NCI-H460 (cell line): ENCODE measurements around the gene KCND3. TPM values are rescaled to one million over a fixed set of nuclear protein-coding genes. Genes with fewer than 3 reads are reported as not detected.

Experiments used
- DNase-seq: peaks from one replicate; pipeline ENCODE4 v3.0.0-alpha.2; 2016; ENCODE audit warnings: low read depth; ENCODE audit errors: extremely low read depth
- polyA plus RNA-seq: library from polyadenylated mRNA; depleted of rRNA; stranded (reverse); fragments of >200 nt; gene quantifications from 2 replicates; pipeline ENCODE4 v1.2.3, GENCODE V29; 2014; cell fraction: nucleus; rRNA removed
- total RNA-seq: library from RNA; depleted of rRNA; stranded (reverse); fragments of >200 nt; shearing (Covaris generic); gene quantifications from 2 replicates; pipeline ENCODE4 v1.2.3, GENCODE V29; 2014; rRNA removed

The KCND3 gene
- total RNA-seq = 0.09 and 0.10 TPM in 2 replicates
- 0.04 TPM in 1 of 2 replicates, not detected in the other for polyA plus RNA-seq

GRCh38 chr1:111989531-111990025 lies at the start of gene KCND3:
TSS of gene KCND3 (minus strand) at chr1:111989668.
- DNase-seq = no peak

- DNase-seq = no peak
These were observed 44.8 kb upstream of the KCND3 start for GRCh38 chr1:112034277-112034676.

GRCh38 chr1:112033439-112034120 lies 44.1 kb upstream of the KCND3 start:
- DNase-seq = no peak

- no peak for DNase-seq
These were observed 40.7 kb upstream of the KCND3 start for GRCh38 chr1:112030157-112030556.

- no peak for DNase-seq
These were observed 38.2 kb upstream of the KCND3 start for GRCh38 chr1:112027696-112028095.

- DNase-seq = no peak
These were observed 37.0 kb upstream of the KCND3 start for GRCh38 chr1:112026501-112026900.

- DNase-seq = no peak
These were observed 36.5 kb upstream of the KCND3 start for GRCh38 chr1:112026016-112026415.

- no peak for DNase-seq
These were observed 31.8 kb upstream of the KCND3 start for GRCh38 chr1:112021263-112021662.

GRCh38 chr1:112017183-112017582 lies 27.7 kb upstream of the KCND3 start:
- no peak for DNase-seq

GRCh38 chr1:112012823-112013222 lies 23.4 kb upstream of the KCND3 start:
- no peak for DNase-seq

- DNase-seq = no peak
These were observed 21.7 kb upstream of the KCND3 start for GRCh38 chr1:112011202-112011601.

GRCh38 chr1:112007169-112007568 lies 17.7 kb upstream of the KCND3 start:
- DNase-seq = no peak

GRCh38 chr1:112006416-112007025 lies 17.1 kb upstream of the KCND3 start:
- no peak for DNase-seq

- DNase-seq = no peak
These were observed 14.6 kb upstream of the KCND3 start for GRCh38 chr1:112004076-112004475.

GRCh38 chr1:112002514-112002913 lies 13.0 kb upstream of the KCND3 start:
- no peak for DNase-seq

- no peak for DNase-seq
These were observed 12.0 kb upstream of the KCND3 start for GRCh38 chr1:112001436-112001835.

- no peak for DNase-seq
These were observed 10.6 kb upstream of the KCND3 start for GRCh38 chr1:112000048-112000447.

GRCh38 chr1:111998332-111998731 lies 8.9 kb upstream of the KCND3 start:
- DNase-seq = no peak

- no peak for DNase-seq
These were observed 3.0 kb upstream of the KCND3 start for GRCh38 chr1:111992476-111992875.

- peak; percentile 16 for DNase-seq
These were observed 1.6 kb upstream of the KCND3 start for GRCh38 chr1:111990878-111991718.
